Activated CD4-positive, alpha-beta T cell treated with anti-CD3 and anti-CD28 coated beads, Interleukin-2, Interleukin-6, amounts not matched to agents 100 ng/mL and 50 ng/mL, durations not matched to agents 16 hours and 8 hours (primary cell): ENCODE results near the gene ZNF747.
"Not testable (repeated sequence)": the region's sequence is repeated elsewhere in the genome, so short reads cannot be mapped to it uniquely, and the experiment has no call there.

Experiments
- DNase-seq: peaks from one replicate; pipeline ENCODE4 v3.0.0-alpha.2; 2020

Gene ZNF747

GRCh38 chr16:30557707-30557956 lies 23.0 kb upstream of the ZNF747 start:
- DNase-seq = no peak

- DNase-seq = no peak
These were observed 21.4 kb upstream of the ZNF747 start for GRCh38 chr16:30556125-30556473.

GRCh38 chr16:30555315-30556124 lies 20.9 kb upstream of the ZNF747 start:
- DNase-seq = no peak

- DNase-seq = no peak
These were observed 20.1 kb upstream of the ZNF747 start for GRCh38 chr16:30554557-30555314.

GRCh38 chr16:30553393-30553899 lies 18.8 kb upstream of the ZNF747 start:
- no peak for DNase-seq

- DNase-seq = no peak
These were observed 18.3 kb upstream of the ZNF747 start for GRCh38 chr16:30552956-30553355.

- peak; percentile 76 for DNase-seq
These were observed 17.1 kb upstream of the ZNF747 start for GRCh38 chr16:30551781-30552180.

GRCh38 chr16:30548416-30549253 lies 14.0 kb upstream of the ZNF747 start:
- DNase-seq = no peak

- DNase-seq = no peak
These were observed 11.5 kb upstream of the ZNF747 start for GRCh38 chr16:30546115-30546514.

- DNase-seq = no peak
These were observed 8.4 kb upstream of the ZNF747 start for GRCh38 chr16:30543067-30543466.

- DNase-seq = no peak
These were observed 7.1 kb upstream of the ZNF747 start for GRCh38 chr16:30541502-30542329.

- not testable (repeated sequence) for DNase-seq
These were observed 6.3 kb upstream of the ZNF747 start for GRCh38 chr16:30540916-30541464.

GRCh38 chr16:30539986-30540526 lies 5.4 kb upstream of the ZNF747 start:
- not testable (repeated sequence) for DNase-seq

GRCh38 chr16:30539000-30539964 lies 4.6 kb upstream of the ZNF747 start:
- no peak for DNase-seq

- not testable (repeated sequence) for DNase-seq
These were observed 1.9 kb upstream of the ZNF747 start for GRCh38 chr16:30536391-30537024.

- DNase-seq = peak; percentile 75
These were observed 1.1 kb upstream of the ZNF747 start for GRCh38 chr16:30535777-30536190.

GRCh38 chr16:30535106-30535776 lies 583 bp upstream of the ZNF747 start:
- peak; percentile 57 for DNase-seq

- DNase-seq = peak; percentile 44
These were observed 800 bp downstream of the ZNF747 start for GRCh38 chr16:30533748-30534367.

GRCh38 chr16:30533146-30533522 lies 1.5 kb downstream of the ZNF747 start:
- no peak for DNase-seq
